GM12873 (cell line): ENCODE measurements around the gene NAP1L4.

ENCODE experiments used
- TF ChIP-seq, protein P1 (sequence below): IDR thresholded peaks from 2 replicates; pipeline ENCODE4 v1.5.1; 2012; ENCODE audit warnings: low read depth, mild to moderate bottlenecking, moderate library complexity, low read length, control low read depth; ENCODE audit not compliant: insufficient read depth; ENCODE audit errors: missing control alignments

The NAP1L4 gene

DNA sequence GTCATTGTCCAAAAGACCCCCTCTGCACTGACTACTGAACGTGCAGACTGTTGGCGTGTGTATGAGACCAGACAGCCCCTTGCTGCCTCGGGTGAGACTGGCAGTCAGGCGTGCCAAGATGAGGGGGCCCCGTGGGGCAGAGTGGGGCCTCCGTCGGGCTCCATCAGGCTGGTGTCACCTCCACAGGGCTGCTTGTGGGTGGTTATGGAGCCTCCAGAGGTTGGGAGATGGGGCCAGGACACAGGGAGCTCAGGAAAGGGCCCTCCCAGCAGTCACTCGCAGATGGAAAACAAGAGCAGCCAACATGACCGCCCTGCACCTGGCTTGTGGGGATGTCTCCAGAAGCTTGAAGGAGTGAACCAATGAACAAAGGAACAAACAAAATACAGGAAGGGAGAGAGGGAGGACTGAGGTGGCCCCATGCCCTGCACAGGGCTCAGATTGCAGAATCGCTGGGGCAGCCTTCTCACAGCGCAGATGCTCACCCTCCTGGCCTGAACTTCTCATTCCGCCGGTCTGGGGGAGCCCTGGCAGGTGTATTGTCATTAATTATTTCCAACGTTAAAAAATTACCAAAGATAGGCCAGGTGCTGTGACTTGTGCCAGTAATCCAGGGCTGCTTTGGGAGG lies 57.4 kb downstream of the NAP1L4 start:
- TF ChIP-seq, protein P1, sequence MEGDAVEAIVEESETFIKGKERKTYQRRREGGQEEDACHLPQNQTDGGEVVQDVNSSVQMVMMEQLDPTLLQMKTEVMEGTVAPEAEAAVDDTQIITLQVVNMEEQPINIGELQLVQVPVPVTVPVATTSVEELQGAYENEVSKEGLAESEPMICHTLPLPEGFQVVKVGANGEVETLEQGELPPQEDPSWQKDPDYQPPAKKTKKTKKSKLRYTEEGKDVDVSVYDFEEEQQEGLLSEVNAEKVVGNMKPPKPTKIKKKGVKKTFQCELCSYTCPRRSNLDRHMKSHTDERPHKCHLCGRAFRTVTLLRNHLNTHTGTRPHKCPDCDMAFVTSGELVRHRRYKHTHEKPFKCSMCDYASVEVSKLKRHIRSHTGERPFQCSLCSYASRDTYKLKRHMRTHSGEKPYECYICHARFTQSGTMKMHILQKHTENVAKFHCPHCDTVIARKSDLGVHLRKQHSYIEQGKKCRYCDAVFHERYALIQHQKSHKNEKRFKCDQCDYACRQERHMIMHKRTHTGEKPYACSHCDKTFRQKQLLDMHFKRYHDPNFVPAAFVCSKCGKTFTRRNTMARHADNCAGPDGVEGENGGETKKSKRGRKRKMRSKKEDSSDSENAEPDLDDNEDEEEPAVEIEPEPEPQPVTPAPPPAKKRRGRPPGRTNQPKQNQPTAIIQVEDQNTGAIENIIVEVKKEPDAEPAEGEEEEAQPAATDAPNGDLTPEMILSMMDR: no peak

DNA sequence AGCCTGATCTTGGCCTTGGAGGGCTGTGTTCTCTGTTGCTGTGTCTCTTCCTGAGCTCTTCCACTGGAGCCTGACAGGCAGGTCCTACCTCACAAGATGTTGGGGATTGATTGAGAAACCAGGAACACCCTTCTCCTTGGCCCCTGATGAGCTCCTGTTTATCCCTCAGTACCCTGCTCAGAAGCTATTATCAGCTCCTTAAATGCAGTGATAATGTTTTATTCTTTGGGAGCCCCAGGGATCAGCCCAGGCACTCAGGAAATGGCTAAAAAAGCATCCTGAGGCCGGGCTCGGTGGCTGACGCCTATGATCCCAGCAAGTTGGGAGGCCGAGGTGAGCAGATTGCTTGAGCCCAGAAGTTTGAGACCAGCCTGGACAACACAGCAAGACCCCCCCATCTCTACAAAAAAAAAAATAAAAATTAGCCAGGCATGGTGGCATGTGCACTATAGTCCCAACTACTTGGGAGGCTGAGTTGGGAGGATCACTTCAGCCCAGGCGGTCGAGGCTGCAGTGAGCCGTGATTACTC lies 58.0 kb downstream of the NAP1L4 start:
- TF ChIP-seq, protein P1: no peak

DNA sequence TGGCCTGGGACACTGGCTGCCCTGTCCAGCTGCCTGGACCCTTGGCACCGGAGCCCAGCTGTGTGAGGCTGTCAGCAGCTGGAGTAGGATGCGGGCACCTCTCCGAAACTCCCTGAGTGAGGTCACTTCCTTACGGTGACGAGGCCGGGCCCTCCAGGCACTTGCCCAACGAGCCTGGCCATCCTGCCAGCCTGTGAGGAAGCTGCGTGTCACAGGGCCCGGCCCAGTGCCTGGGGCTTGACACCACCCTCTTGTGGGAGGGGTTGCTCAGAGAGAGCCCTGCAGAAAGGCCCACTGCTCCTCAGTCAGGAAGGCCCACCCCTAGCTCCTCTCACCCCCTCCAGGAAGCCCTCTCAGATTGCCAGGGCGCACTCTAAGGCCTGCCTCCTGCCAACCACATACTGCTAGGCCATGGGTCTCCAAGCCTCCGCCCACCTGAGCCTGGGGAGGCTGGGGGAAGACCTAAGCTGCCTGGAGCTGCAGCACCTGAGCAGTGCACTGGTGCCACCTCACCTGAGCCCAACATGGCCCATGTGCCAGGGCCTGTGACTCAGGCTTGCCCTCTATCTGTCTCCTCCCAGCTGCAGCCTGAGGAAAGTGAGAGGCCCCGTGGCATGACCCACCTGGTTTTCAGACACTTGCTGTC lies 58.6 kb downstream of the NAP1L4 start:
- TF ChIP-seq, protein P1: no peak

DNA sequence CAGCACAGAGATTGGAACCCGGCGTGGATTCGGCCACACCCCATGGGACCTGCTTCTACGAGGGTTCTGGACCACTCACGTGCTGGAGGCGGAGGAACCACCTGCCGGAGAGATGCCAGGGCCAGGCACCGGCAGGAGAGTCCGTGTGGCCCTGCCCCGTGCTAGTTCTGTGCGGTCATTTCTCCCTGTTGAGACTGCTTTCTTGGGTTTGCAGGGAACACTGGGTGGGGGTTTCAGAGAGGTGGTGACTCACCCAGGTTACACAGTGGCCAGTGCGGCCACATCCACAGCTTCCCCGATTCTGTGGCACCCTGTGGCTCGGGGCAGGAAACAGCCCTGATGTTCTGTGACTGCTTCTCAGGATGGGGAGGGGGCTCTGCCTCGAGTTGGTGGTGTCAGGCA lies 59.3 kb downstream of the NAP1L4 start:
- TF ChIP-seq, protein P1: no peak

DNA sequence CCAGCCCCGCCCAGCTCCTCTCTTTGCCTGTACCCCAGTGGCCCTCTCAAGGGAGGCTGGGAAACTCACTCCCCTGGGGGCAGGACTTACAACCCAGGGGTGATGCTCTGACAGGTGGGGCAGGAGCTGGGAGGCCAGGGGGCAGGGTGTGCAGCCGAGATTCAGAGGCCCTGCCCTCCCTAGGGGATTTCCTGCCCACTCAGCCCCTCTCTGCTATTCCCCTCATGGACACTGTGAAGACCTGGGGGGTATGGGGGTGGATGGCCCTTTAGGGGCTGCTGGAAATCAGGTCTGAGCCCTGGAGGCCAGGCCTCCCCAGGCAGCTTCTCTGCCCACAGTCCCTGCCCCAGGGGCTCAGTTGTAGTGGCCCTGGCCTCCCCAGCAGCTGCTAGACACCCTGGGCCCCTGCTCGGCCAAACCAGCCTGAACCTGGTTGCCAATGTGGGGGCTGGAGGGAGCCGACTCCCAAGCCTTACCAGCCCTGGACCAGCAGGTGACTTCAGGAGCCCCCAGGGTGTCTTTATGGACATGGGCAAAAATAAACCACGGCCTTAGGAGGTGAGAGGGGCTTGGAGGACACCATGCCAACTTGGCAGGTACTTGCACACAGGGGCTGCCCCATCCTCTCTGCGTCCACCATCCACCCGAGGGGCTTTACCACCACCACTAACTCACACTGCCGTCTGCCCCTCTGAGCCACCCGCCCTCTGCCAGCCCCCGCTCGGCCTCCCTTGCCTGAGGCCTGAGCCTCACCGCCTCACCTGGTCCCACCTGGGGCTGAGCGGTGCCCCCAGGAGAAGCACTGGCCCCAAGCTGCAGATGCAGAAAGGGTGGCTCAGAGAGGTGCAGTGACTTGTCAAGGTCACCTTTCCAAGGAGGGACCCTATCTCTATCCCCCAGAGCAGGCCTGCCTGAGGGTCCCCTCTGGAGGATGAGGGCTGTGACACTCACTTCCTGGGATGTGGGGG lies 60.1 kb downstream of the NAP1L4 start:
- TF ChIP-seq, protein P1: no peak

DNA sequence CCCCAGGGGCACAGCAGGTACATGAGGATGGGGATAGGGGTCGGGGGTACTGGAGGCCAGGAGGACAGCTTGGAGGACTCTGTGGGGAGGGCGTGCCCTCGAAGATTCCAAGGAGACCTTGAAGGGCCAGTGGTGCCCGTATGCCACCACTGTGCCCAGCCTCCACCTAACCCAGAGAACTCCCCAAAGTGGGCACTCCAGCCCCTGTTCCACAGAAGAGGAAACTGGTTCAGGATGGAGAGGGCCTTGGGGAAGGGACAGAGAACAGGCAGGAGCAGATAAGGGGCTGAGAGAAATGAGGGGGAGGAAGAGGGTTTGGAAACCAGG lies 60.7 kb downstream of the NAP1L4 start:
- TF ChIP-seq, protein P1: no peak
